Activated B cell treated with CpG ODN at 0.5 μM for 24 hours (primary cell): ENCODE measurements around the gene PRODH2. TPM values are rescaled to one million over a fixed set of nuclear protein-coding genes. Genes with fewer than 3 reads are reported as not detected.
"Not testable (repeated sequence)": the region's sequence is repeated elsewhere in the genome, so short reads cannot be mapped to it uniquely, and the experiment has no call there.

Experiments
- ATAC-seq: fragments of 200-7000 bp; cut with Tn5 transposase; one replicate; pipeline ENCODE4 v1.10.0; 2021; ENCODE audit warnings: low read depth, mild to moderate bottlenecking, moderate library complexity
- CTCF ChIA-PET: fragments of 350-600 bp; sonication (Branson Sonifier 250); formaldehyde crosslinking; loops from one replicate; lab custom pipeline; 2021; ENCODE audit warnings: antibody characterized with exemption; lab: Charles Lee
- POLR2A ChIA-PET: fragments of 350-600 bp; sonication (Branson Sonifier 250); formaldehyde crosslinking; loops from one replicate; lab custom pipeline; 2021; ENCODE audit warnings: antibody characterized with exemption; lab: Charles Lee
- DNase-seq: peaks from one replicate; pipeline ENCODE4 v3.0.0; 2022
- H3K27ac Mint-ChIP-seq: one replicate; pipeline ENCODE4 v1.8.0; 2020; ENCODE audit warnings: mixed read lengths
- H3K27me3 Mint-ChIP-seq: one replicate; pipeline ENCODE4 v1.8.0; 2021; ENCODE audit warnings: mixed read lengths
- H3K36me3 Mint-ChIP-seq: one replicate; pipeline ENCODE4 v1.8.0; 2021; ENCODE audit warnings: low read depth, mixed read lengths
- H3K4me1 Mint-ChIP-seq: one replicate; pipeline ENCODE4 v1.8.0; 2021; ENCODE audit warnings: mixed read lengths
- H3K4me3 Mint-ChIP-seq: one replicate; pipeline ENCODE4 v1.8.0; 2020; ENCODE audit warnings: mild to moderate bottlenecking, mixed read lengths
- H3K9me3 Mint-ChIP-seq: one replicate; pipeline ENCODE4 v1.8.0; 2020; ENCODE audit warnings: mixed read lengths
- CTCF ChIP-seq: fragments of 200-600 bp; IDR thresholded peaks from one replicate; pipeline ENCODE4 v1.8.0; 2022; ENCODE audit warnings: antibody characterized with exemption, mild to moderate bottlenecking
- intact Hi-C: fragments of 100-400 bp; cut with micrococcal nuclease; formaldehyde crosslinking; loops from one replicate; pipeline ENCODE4 v1.15.1; 2024
- total RNA-seq: library from RNA; stranded (reverse); gene quantifications from 2 replicates; pipeline ENCODE4 v1.2.3, GENCODE V29; 2022

The PRODH2 gene
- total RNA-seq, 1 donor from 2014 or later: not detected

- Mint-ChIP-seq H3K4me3 (no peak overlapping the region), H3K4me1 (peaks cover 10% of the 10 kb centered on the region), H3K27ac (no peak overlapping the region), H3K9me3 (peaks cover 2% of the 10 kb centered on the region), H3K27me3 (peaks cover 2% of the 10 kb centered on the region), H3K36me3 (no peaks in the 10 kb centered on the region)
- no peak for TF ChIP-seq CTCF
- CTCF ChIA-PET: no interaction called here
- intact Hi-C loops: no loop called here
- ATAC-seq (no peak), DNase-seq (no peak)
- POLR2A ChIA-PET: no interaction called here
Measured at GRCh38 chr19:35805526-35806102, 7.0 kb downstream of the PRODH2 start.

DNA sequence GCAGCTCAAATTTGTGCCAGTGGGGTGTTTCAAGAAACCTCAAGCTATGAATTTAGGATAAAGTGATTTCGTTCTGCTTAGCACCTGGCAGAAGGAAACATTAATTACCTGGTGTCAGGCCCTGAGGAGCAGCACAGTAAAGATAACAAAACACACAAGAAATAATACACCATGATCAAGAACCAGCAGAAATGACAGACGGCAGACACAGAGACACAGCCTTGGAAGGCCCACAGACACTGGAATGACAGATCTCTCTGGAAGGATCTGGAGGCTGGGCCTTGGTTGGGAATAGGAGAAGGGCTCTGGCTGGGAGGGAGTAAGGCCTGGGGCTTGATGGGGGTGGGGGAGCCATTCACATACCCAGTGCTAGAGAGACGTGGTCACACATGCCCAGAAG is 10.8 kb downstream of the PRODH2 start:
- Mint-ChIP-seq H3K27ac (no peak overlapping the region), H3K36me3 (no peaks in the 10 kb centered on the region), H3K4me1 (peaks cover 14% of the 10 kb centered on the region), H3K4me3 (no peak overlapping the region), H3K9me3 (peaks cover 2% of the 10 kb centered on the region), H3K27me3 (peaks cover 18% of the 10 kb centered on the region)
- DNase-seq: no peak
- no peak for TF ChIP-seq CTCF
- POLR2A ChIA-PET: no interaction called here
- no peak for ATAC-seq
- CTCF ChIA-PET: no interaction called here
- intact Hi-C loops: no loop called here

- peaks cover 30% of the 10 kb centered on the region for H3K27me3 Mint-ChIP-seq
- H3K4me1 Mint-ChIP-seq: peaks cover 3% of the 10 kb centered on the region
- H3K4me3 Mint-ChIP-seq: peak overlapping the region; percentile 19
- DNase-seq: no peak
- H3K27ac Mint-ChIP-seq: no peak overlapping the region
- ChIA-PET CTCF (no interaction called here), POLR2A (no interaction called here)
- H3K9me3 Mint-ChIP-seq: peaks cover 2% of the 10 kb centered on the region
- no peak for TF ChIP-seq CTCF
- no peak for ATAC-seq
- no peaks in the 10 kb centered on the region for H3K36me3 Mint-ChIP-seq
- intact Hi-C loops: no loop called here
Measured at GRCh38 chr19:35797663-35798062, 15.0 kb downstream of the PRODH2 start.

GRCh38 chr19:35796645-35797542 is 15.8 kb downstream of the PRODH2 start:
- no peak overlapping the region for H3K27ac Mint-ChIP-seq
- no peak overlapping the region for H3K4me3 Mint-ChIP-seq
- no peak for ATAC-seq
- no peak for DNase-seq
- TF ChIP-seq CTCF: no peak
- no peaks in the 10 kb centered on the region for H3K36me3 Mint-ChIP-seq
- intact Hi-C loops: no loop called here
- peaks cover 3% of the 10 kb centered on the region for H3K4me1 Mint-ChIP-seq
- peaks cover 2% of the 10 kb centered on the region for H3K9me3 Mint-ChIP-seq
- POLR2A ChIA-PET: no interaction called here
- H3K27me3 Mint-ChIP-seq: peaks cover 30% of the 10 kb centered on the region
- CTCF ChIA-PET: no interaction called here

- not testable (repeated sequence) for DNase-seq, H3K4me1 Mint-ChIP-seq
- H3K27me3 Mint-ChIP-seq: peaks cover 30% of the 10 kb centered on the region
Measured at GRCh38 chr19:35795564-35795963, 17.1 kb downstream of the PRODH2 start.

More at GRCh38 chr19:35795564-35795963, 17.1 kb downstream of the PRODH2 start:
- intact Hi-C loops, ATAC-seq, H3K27ac Mint-ChIP-seq, H3K9me3 Mint-ChIP-seq, H3K36me3 Mint-ChIP-seq, POLR2A ChIA-PET, CTCF ChIA-PET, H3K4me3 Mint-ChIP-seq: not testable (repeated sequence)
